ENCODE measurements around the gene SCAF11.

Gene SCAF11

DNA sequence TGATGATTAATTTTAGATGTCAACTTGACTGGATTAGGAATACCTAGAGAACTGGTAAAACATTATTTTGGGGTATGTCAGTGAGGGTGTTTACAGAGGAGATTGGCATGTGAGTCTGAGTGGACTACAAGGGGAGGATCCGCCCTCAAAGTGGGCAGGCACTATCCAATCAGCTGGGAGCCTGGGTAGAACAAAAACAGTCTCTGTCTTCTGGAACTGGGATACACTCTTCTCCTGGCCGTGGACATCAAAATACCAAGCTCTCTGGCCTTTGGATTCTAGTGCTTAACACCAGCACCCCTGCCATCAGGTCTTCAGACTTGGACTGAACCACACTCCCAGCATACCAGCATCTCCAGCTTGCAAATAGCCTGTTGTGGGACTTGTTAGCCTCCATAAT lies 4.4 kb upstream of the SCAF11 start:
- DNase-seq (ENCODE audit: low read depth in 1 of 2, low spot score in 1 of 2) = peak in 1 of 2 experiments; percentile 29
- TF ChIP-seq JUND (IDR thresholded peaks at IDR 0.05; ENCODE audit: low read depth) = no peak
- in situ Hi-C loops (cut with HindIII; ENCODE audit: low pct_unique_long_range_greater_than_20kb, low sequenced_read_pairs) = no loop called here

DNA sequence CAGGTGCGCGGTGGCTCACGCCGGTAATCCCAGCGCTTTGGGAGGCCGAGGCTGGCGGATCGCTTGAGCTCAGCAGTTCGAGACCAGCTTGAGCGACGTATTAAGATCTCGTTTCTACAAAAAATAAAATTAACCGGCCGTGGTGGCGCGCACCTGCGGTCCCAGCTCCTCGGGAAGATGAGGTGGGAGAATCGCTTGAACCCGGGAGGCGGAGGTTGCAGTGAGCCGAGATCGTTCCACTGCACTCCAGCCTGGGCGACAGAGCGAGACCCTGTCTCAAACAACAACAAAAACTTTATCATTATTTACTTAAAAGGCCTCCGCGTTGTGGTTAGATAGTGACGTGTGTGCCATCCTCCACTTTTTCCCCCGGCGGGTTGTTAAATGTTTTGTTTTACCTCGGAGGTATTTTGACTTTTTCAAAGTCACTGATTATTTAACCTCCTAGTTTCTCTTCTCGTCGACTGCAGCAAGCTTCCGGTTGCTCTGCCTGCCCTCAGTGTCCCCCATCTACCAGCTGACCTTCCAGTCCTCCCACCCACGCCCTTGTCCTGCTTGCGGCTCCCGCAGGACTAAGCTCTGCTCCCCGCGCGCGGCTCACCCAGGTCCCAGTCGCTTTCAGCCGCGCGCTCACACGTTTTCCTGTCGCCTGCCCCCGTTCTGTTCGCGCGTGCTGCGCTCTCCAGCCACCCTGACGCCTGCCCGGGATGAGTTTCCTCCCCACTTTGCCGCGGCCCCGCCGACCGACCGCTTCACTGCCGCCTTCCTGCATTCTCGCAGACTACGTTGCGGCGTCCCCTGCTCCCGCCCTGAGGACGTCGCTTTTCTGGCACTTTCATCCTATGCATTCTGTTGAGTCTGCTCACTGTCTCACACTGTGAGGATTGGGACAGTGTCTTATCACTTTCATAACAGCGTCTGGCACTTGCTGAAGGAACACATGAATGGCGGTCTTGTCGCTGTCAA lies 1.2 kb upstream of the SCAF11 start:
- peak; percentile 56 to 83 for DNase-seq (ENCODE audit: low read depth in 1 of 2, low spot score in 1 of 2)
- in situ Hi-C loops (cut with HindIII; ENCODE audit: low pct_unique_long_range_greater_than_20kb, low sequenced_read_pairs) = no loop called here
- TF ChIP-seq JUND (IDR thresholded peaks at IDR 0.05; ENCODE audit: low read depth) = no peak

DNA sequence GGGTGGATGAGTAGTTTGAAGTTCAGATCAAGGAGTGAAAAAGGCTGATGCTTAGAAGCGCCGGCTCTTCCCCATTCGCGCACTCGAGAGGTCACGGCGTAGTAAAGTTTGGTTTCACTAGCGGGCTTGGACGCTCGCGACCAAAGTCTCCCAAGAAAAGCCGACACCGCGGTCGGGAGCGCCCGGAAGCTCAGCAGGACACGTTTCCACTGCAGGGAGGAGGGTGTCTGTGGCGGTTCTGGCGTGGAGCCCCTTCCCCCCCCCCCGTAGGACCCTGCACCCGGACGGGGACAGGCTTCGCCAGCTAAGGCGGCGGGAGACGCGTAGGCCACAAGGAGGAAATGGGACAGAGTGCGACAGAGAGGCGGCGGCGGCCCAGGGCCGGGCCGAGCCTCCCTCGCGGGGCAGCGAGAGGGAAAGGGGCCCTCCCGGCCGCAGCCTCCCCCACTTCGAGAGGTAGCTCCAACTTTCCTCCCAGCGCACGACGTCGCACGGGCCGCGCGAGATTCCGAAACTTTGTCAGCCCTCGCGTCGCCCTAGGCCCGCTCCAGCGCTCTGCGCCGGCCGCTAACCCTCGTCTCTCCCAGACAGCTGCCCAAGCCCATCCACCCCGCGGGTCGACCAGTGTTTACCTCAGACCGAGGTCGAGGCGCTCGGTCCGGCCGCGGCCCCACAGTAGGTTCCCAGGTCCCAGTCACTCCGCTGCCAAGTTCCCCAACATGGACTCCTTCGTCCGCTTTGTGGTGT lies 480 bp downstream of the SCAF11 start:
- peak in 1 of 2 experiments; percentile 79 for DNase-seq (ENCODE audit: low read depth in 1 of 2, low spot score in 1 of 2)
- no peak for TF ChIP-seq JUND (IDR thresholded peaks at IDR 0.05; ENCODE audit: low read depth)
- in situ Hi-C loops (cut with HindIII; ENCODE audit: low pct_unique_long_range_greater_than_20kb, low sequenced_read_pairs) = no loop called here

DNA sequence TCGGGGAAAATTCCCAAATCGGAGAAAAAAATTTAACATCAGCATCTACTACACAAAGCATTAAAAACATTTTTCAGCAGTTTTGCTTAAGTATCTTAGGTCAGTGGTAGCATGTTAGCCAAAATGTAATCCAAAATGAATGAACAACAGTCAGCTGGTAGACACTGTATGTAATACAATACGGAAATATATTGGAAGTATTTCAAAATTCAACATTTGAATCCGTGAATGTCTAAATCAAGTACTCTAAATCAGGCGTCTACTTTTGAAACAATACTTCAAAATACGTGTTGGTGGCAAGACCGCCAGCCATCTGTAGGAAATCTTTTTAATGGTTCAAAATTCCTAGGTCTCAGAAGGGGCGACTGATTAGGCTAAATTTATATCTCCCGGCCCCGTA lies 1.1 kb downstream of the SCAF11 start:
- in situ Hi-C loops (cut with HindIII; ENCODE audit: low pct_unique_long_range_greater_than_20kb, low sequenced_read_pairs) = no loop called here
- no peak for TF ChIP-seq JUND (IDR thresholded peaks at IDR 0.05; ENCODE audit: low read depth)
- no peak for DNase-seq (ENCODE audit: low read depth in 1 of 2, low spot score in 1 of 2)

DNA sequence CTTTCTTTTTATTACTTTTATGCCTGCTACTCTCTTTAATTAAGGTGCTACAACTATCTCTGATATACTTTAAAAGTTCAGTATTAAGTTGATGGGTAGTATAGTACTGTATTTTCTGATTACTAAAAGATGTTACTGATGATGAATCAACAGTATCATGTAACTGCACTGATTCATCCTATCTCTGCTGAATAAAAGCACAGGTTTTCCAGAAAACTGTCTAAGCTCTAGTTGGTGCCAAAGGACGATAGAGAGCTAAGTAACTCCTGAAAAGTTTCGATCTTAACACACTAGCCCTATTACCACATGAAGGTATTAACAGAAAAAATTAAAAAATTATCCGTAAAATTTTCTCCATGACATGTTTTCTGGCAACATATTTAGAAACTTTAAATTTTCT lies 2.1 kb downstream of the SCAF11 start:
- DNase-seq (ENCODE audit: low read depth in 1 of 2, low spot score in 1 of 2) = no peak
- no peak for TF ChIP-seq JUND (IDR thresholded peaks at IDR 0.05; ENCODE audit: low read depth)
- in situ Hi-C loops (cut with HindIII; ENCODE audit: low pct_unique_long_range_greater_than_20kb, low sequenced_read_pairs) = no loop called here

DNA sequence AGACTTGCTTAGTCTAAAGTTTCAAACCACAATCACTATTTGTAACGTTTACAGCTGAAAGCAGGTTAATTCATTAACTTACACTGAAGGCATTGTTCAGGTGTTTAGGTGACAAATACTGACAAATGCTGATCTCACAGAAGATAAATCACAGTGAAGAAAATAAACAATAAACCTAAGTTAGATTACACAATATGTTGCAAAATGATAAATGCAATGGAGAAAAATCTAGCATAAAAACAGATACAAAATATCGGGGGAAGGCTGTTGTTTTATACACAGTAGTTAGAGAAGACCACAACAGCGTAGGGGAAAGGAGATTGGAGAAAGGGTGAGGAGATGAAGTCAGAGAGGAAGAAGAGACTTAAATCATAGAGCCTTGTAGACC lies 3.0 kb downstream of the SCAF11 start:
- no peak for DNase-seq (ENCODE audit: low read depth in 1 of 2, low spot score in 1 of 2)
- in situ Hi-C loops (cut with HindIII; ENCODE audit: low pct_unique_long_range_greater_than_20kb, low sequenced_read_pairs) = no loop called here
- TF ChIP-seq JUND (IDR thresholded peaks at IDR 0.05; ENCODE audit: low read depth) = no peak

DNA sequence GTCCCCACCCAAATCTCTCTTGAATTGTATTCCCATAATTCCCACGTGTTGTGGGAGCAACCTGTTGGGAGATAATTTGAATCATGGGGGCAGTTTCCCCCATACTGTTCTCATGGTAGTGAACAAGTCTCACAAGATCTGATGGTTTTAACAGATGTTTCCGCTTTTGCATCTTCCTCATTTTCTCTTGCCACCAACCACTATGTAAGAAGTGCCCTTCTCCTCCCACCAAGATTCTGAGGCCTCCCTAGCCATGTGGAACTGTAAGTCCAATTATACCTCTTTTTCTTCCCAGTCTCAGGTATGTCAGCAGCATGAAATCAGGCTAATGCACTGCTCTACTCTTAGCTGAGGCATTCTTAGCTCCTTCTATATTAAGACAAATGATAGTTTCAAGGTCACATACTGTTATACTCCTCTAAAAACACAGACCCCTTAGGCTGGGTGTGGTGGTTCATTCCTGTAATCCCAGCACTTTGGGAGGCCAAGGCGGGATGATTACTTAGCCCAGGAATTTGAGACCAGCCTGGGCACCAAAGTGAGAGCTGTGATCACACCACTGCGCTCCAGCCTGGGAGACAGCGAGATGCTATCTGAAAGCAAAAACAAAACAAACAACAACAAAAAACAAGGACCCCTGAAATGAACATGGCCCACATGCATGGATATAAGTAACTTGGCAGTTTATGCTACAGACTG lies 3.6 kb downstream of the SCAF11 start:
- in situ Hi-C loops (cut with HindIII; ENCODE audit: low pct_unique_long_range_greater_than_20kb, low sequenced_read_pairs) = no loop called here
- no peak for DNase-seq (ENCODE audit: low read depth in 1 of 2, low spot score in 1 of 2)
- TF ChIP-seq JUND (IDR thresholded peaks at IDR 0.05; ENCODE audit: low read depth) = no peak

DNA sequence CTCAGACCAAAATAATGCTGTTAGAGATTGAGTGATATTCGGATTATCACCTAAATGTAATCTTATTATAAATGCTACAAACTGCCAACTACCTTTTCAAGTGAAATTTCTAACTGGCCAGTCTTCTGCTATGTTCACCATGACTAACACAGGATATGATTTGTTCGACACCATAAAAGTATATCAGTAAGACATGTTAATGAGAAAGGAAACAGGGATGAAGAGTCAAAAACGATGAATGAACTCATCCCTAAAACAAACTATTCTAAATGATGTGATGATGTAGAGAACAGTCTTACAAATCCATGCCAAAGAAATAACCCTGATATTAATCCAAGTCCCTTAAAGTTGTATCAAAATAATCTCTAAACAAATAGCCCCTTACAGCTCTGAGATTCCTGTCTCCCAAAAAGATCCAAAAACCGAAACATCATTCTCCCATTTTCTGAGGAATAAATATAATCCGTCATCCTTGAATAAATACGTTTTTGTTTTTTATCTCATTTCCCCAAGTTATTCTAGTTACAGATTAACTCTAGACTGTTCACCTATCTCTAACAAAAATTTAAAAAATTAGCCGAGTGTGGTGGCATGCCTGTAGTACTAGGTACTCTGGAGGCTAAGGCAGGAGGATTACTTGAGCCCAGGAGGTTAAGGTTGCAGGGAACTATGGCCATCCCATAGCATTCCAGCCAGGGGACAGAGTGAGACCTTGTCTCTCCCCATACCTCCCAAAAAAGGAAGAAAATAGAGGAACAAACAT lies 9.1 kb downstream of the SCAF11 start:
- in situ Hi-C loops (cut with HindIII; ENCODE audit: low pct_unique_long_range_greater_than_20kb, low sequenced_read_pairs) = no loop called here
- no peak for DNase-seq (ENCODE audit: low read depth in 1 of 2, low spot score in 1 of 2)
- no peak for TF ChIP-seq JUND (IDR thresholded peaks at IDR 0.05; ENCODE audit: low read depth)

DNA sequence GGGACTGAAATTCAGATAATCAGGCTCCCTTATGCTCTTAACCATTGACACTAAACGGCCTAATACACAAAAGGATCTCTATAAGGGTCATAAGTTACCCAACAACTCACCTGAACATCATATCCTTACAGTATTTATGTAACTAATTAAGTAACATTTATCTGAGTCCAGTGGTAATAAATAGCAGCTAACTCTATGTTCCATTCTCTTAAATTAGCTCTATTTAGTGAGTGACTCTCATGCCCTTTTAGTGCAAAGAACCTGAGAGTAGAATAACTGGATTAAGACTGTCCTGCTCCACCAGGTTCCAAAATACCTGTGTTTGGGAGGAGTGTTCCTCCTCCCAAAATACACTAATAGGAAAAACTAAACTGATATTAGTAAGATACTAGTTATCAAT lies 9.8 kb downstream of the SCAF11 start:
- in situ Hi-C loops (cut with HindIII; ENCODE audit: low pct_unique_long_range_greater_than_20kb, low sequenced_read_pairs) = no loop called here
- TF ChIP-seq JUND (IDR thresholded peaks at IDR 0.05; ENCODE audit: low read depth) = no peak
- no peak for DNase-seq (ENCODE audit: low read depth in 1 of 2, low spot score in 1 of 2)

DNA sequence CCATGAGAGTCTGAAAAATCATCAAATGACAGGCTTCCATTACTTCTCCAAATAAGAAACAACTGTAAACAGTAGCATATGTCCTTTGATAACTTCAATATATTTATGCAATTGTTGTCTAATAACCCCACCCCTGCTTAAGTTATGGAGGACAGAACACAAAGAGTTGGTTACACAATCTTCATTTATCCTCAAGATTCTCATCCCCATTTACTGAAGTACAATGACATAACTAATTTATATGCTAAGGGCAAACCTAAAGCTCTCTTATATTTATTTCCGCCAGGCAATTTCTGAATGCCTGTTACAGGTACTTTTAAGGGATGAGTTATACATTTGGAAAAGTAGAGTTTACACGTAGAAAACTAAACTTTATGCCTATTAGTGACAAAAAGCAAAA lies 12.3 kb downstream of the SCAF11 start:
- no peak for DNase-seq (ENCODE audit: low read depth in 1 of 2, low spot score in 1 of 2)
- in situ Hi-C loops (cut with HindIII; ENCODE audit: low pct_unique_long_range_greater_than_20kb, low sequenced_read_pairs) = no loop called here
- TF ChIP-seq JUND (IDR thresholded peaks at IDR 0.05; ENCODE audit: low read depth) = no peak

DNA sequence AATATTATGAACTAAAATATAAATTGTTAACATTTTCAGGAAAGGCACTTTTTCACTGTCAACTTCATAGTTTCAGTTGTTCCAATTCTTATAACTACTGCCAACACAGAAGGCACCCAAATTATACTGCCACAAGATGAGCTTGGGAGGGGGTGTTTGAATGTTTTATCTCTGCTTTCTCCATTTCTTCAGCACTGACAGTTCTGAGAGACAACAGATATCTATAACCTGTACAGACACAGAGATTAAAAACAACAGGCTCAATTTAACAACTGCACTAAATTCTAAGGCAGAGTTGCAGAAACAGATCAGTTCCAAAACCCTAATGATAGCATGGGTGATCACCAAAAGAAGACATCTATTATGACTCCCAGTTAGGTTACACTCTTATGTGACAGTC lies 12.8 kb downstream of the SCAF11 start:
- DNase-seq (ENCODE audit: low read depth in 1 of 2, low spot score in 1 of 2) = no peak
- in situ Hi-C loops (cut with HindIII; ENCODE audit: low pct_unique_long_range_greater_than_20kb, low sequenced_read_pairs) = no loop called here
- no peak for TF ChIP-seq JUND (IDR thresholded peaks at IDR 0.05; ENCODE audit: low read depth)

DNA sequence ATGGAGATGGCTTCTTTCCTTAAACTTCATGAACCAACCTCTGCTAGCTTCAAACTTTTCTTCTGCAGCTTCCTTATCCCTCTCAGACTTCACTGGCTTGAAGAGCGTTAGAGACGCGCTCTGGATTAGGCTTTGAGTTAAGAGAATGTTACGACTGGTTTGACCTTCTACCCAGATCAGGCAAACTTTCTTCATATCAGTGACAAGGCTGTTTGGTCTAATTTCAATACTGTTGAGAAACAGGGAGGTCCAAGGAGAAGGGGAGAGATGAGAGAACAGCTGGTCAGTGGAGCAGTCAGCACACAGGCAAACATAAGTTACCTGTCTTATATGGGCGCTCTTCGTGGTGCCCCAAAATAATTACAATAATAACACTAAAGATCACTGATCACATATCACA lies 14.9 kb downstream of the SCAF11 start:
- DNase-seq (ENCODE audit: low read depth in 1 of 2, low spot score in 1 of 2) = no peak
- no peak for TF ChIP-seq JUND (IDR thresholded peaks at IDR 0.05; ENCODE audit: low read depth)
- in situ Hi-C loops (cut with HindIII; ENCODE audit: low pct_unique_long_range_greater_than_20kb, low sequenced_read_pairs) = no loop called here
